HL-60 (cell line): ENCODE results near the gene STAC3.
A peak's percentile ranks its signal among the peaks of the same experiment; 100 is the strongest.

Source experiments
- DNase-seq, 2 experiments: peaks; one replicate each; pipeline ENCODE4 v3.0.0-alpha.2; 2010 to 2020; ENCODE audit warnings: low read depth in 1 of 2, low spot score in 1 of 2
- H3K27ac ChIP-seq: fragments of 250-450 bp; sonication (Bioruptor Pico); replicated peaks from 2 replicates; pipeline ENCODE4 v1.5.1; 2020; ENCODE audit warnings: mild to moderate bottlenecking, moderate library complexity
- H3K27me3 ChIP-seq: fragments of 250-450 bp; sonication (Bioruptor Pico); 2 replicates; pipeline ENCODE4 v1.5.1; 2021; ENCODE audit warnings: mild to moderate bottlenecking, moderate library complexity; ENCODE audit not compliant: insufficient read depth, poor library complexity, severe bottlenecking
- H3K4me3 ChIP-seq: replicated peaks from 2 replicates; pipeline ENCODE4 v1.5.1; 2011; ENCODE audit warnings: mild to moderate bottlenecking, control low read depth, low read length; ENCODE audit not compliant: insufficient read depth
- CTCF ChIP-seq: IDR thresholded peaks from one replicate; pipeline ENCODE4 v1.5.1; 2011; ENCODE audit warnings: low read length, control low read depth, inconsistent platforms; ENCODE audit not compliant: insufficient read depth
- GABPA ChIP-seq: IDR thresholded peaks from 2 replicates; pipeline ENCODE4 v1.6.1; 2012; ENCODE audit warnings: low read depth
- POLR2AphosphoS5 ChIP-seq: IDR thresholded peaks from 2 replicates; pipeline ENCODE4 v1.6.1; 2012; ENCODE audit warnings: low read depth
- REST ChIP-seq: IDR thresholded peaks from 2 replicates; pipeline ENCODE4 v1.6.1; 2012; ENCODE audit warnings: low read depth; ENCODE audit not compliant: insufficient replicate concordance
- SPI1 ChIP-seq: IDR thresholded peaks from 2 replicates; pipeline ENCODE4 v1.6.1; 2012; ENCODE audit warnings: low read depth, mild to moderate bottlenecking, borderline replicate concordance

The STAC3 gene

GRCh38 chr12:57272337-57273151, 21.6 kb upstream of the STAC3 start:
- no peak overlapping the region for H3K27ac ChIP-seq
- no peak for TF ChIP-seq SPI1
- TF ChIP-seq POLR2AphosphoS5: no peak
- TF ChIP-seq CTCF: no peak
- TF ChIP-seq REST: no peak
- no peak for TF ChIP-seq GABPA
- no peak for DNase-seq
- no peaks in the 10 kb centered on the region for H3K27me3 ChIP-seq
- no peak overlapping the region for H3K4me3 ChIP-seq

DNA sequence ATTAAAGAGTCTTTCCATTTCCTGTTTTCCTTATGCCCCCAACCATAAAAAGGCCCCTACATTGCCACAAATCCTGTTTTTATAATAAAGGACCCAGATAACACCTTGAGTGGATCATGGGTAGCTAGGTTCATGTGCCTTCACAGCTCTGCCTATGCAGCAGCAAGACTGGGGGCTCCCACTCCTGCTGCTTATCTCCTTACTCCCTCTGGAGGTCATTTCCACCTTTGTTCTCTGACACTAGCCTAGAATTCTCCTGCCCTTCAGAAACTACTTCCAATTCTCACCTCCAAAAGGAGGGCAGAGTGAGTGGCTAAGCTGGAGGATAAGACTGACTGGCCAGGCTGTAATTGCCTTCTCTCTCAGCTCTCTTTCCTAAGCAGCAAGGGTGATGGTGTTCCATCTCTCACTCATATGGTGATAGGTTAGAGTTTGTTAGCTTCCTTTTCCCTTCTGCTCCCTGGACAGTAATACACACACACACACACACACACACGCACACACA, 20.0 kb upstream of the STAC3 start:
- no peak for TF ChIP-seq CTCF
- no peak for TF ChIP-seq GABPA
- no peak for TF ChIP-seq REST
- TF ChIP-seq POLR2AphosphoS5: no peak
- no peak for TF ChIP-seq SPI1
- DNase-seq: no peak
- H3K27ac ChIP-seq: no peak overlapping the region
- no peaks in the 10 kb centered on the region for H3K27me3 ChIP-seq
- H3K4me3 ChIP-seq: no peak overlapping the region

DNA sequence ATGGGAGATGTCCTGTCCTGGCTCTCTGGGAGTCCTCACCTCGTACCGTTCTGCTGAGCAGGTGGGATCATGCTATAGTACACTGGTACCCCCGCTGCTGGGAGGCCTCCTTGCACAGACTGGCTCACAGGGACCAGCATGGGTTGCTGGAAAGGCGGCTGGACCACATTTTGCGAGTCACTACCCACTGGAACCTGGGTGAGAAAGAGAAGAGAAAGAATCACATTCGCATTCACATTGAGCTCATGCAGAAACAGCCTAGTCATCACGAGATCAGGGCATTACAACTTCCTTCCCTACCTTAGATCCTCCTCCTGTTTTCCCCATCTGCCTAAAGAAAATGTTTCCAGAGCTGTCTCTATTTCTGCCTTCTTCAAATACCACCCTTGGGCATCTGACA, 17.3 kb upstream of the STAC3 start:
- Histone ChIP-seq H3K4me3 (no peak overlapping the region), H3K27me3 (no peaks in the 10 kb centered on the region), H3K27ac (no peak overlapping the region; the same call in 1 of the 2 replicates)
- DNase-seq: peak; percentile 15 to 23
- TF ChIP-seq SPI1 (no peak), REST (no peak), GABPA (no peak), POLR2AphosphoS5 (no peak), CTCF (no peak)
